ENCODE data around the gene PDGFRB. TPM values are rescaled to one million over a fixed set of nuclear protein-coding genes. Genes with fewer than 3 reads are reported as not detected.

Gene PDGFRB
- total and polyA plus RNA-seq, 2 of the 8 experiments (the other 6 are each of a cell fraction or from before 2014, with no cell fraction given) = 4.2 to 13.7 TPM

DNA sequence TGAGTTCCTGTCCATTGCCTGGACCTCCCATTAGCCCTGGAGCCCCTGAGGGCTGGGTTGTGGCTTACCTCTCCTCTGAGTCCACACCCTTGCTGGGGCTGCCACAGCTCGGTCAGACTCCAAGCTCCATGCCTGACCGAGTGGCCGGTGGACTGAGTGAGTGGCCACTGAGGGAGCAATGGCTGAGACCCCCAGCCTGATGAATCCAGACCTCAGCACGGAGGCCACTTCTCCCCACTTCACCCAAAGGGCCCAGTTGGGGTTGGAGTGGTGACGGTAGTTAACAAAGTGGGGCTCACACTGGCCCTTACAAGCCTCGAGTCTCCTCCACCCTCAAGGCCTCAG is 28.8 kb downstream of the PDGFRB start (continued):
- TF ChIP-seq GABPA (IDR thresholded peaks at IDR 0.05; ENCODE audit: borderline replicate concordance, insufficient read depth, low read length) = no peak

All from H1 (cell line).